ENCODE measurements around the gene POPDC2. TPM values are rescaled to one million over a fixed set of nuclear protein-coding genes. Genes with fewer than 3 reads are reported as not detected.

The POPDC2 gene
- total and polyA plus RNA-seq, 4 donors, result 9.5 to 17.5 (median 11.3) TPM

- no peak for ATAC-seq (ENCODE audit: low FRiP score)
Observed at GRCh38 chr3:119663885-119664284, 3.5 kb upstream of the POPDC2 start.

DNA sequence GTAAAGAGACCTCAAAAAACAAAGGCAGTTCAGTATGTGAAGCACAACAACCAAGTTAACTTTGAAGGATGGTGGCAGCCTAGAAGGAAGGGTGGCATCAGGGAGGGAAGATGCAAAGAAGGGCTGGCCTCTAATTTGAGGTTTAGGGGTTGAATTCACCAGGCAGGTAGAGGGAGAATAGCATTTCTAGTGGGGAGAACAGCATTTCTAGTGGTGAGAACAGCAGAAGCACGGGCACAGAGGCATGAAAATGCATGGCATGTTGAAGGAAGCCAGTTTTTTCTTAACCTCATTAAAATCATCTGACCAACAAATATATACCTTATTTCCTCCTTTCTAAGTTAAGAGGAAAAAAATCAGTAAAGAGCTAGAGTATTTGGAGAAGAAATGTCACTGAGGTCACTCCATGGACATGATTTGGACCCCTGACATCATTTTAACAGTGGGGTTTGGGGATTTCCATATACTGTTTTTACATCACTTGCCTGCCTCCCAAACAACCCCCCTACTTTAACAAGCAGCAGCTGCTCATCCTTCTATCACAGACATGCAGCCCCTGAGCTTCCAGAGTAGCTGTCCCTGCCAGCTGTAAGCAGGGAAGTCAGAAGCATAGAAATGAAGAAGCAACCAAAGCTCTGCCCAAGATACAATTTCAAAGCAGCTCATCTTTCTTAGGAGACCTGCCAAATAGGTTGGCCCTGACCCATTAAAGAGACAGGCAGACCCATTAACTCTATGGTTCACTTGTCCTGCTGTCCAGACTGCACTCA, 2.4 kb upstream of the POPDC2 start:
- peaks cover 3 to 5% of the 10 kb centered on the region in 2 donors for H3K4me1 ChIP-seq (ENCODE audit: control insufficient read depth in 1 of 2, insufficient read depth in 2 of 2, low read length in 2 of 2)

More at GRCh38 chr3:119663885-119664284, 3.5 kb upstream of the POPDC2 start:
- WGBS, 2 donors, result 84 to 86% methylated on average over 2 of the region's 2 CpGs
- Histone ChIP-seq H3K36me3 (ENCODE audit: control insufficient read depth in 1 of 2, insufficient read depth in 2 of 2, low read length in 1 of 2) (no peaks in the 10 kb centered on the region), H3K9me3 (ENCODE audit: control insufficient read depth, low read length) (no peaks in the 10 kb centered on the region), H3K4me3 (ENCODE audit: low read length in 2 of 2) (no peak overlapping the region), H3K27ac (ENCODE audit: low read depth in 1 of 2, low read length in 2 of 2) (no peak overlapping the region), H3K27me3 (ENCODE audit: control insufficient read depth in 1 of 2, insufficient read depth in 2 of 2, low read length in 1 of 2) (no peaks in the 10 kb centered on the region), H3K4me1 (ENCODE audit: control insufficient read depth in 1 of 2, insufficient read depth in 2 of 2, low read length in 2 of 2) (peaks cover 3 to 5% of the 10 kb centered on the region in 2 donors)
- DNase-seq, result no peak
- intact Hi-C loops (cut with DNase I), result no loop called here

DNA sequence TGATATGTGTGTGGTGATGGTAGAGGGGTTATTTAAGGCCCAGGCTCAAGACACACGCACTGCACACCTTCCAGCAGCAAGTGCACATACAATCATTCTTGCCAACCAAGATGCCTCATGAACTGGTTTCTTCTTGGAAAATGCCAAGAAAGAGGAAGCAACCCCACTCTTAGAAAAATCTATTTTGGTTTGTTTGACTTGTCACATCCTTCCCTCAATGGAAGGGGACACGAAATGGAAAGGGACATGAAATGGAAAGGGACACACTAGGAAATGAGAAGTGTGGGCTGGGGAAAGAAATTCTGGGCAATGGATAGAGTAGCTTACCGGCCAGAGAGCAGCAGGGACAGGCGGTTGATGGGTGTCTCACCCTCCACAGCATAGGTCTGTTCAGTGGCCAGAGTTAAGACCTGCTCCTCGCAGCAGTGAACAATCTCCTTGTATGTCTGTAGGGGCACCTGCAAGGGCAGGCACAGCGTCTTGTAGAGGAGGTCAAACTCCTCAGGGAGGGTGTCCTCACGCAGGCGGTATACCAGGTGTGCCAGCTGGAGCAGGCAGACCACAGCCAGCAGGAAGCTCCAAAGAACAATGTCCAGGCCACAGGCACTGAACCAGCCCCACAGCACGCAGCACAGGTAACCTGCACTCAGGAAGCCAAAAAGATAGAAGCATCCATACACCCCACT, 640 bp downstream of the POPDC2 start:
- 89% methylated on average over 9 of the region's 9 CpGs for WGBS, 2 donors
- peaks cover 3 to 5% of the 10 kb centered on the region in 2 donors for H3K4me1 ChIP-seq (ENCODE audit: control insufficient read depth in 1 of 2, insufficient read depth in 2 of 2, low read length in 2 of 2)
- no peak for DNase-seq
- H3K4me3 ChIP-seq (ENCODE audit: low read length in 2 of 2), result no peak overlapping the region
- intact Hi-C loops (cut with DNase I), result no loop called here
- ATAC-seq (ENCODE audit: low FRiP score), result no peak
- no peaks in the 10 kb centered on the region for H3K36me3 ChIP-seq (ENCODE audit: control insufficient read depth in 1 of 2, insufficient read depth in 2 of 2, low read length in 1 of 2)
- H3K9me3 ChIP-seq (ENCODE audit: control insufficient read depth, low read length), result no peaks in the 10 kb centered on the region
- H3K27me3 ChIP-seq (ENCODE audit: control insufficient read depth in 1 of 2, insufficient read depth in 2 of 2, low read length in 1 of 2), result no peaks in the 10 kb centered on the region
- peak overlapping the region in 1 of 2 donors; percentile 55 for H3K27ac ChIP-seq (ENCODE audit: low read depth in 1 of 2, low read length in 2 of 2)

More for the DNA sequence above, 2.4 kb upstream of the POPDC2 start:
- 33 to 47% methylated on average over 1 of the region's 1 CpG for WGBS, 2 donors
- H3K4me3 ChIP-seq (ENCODE audit: low read length in 2 of 2), result no peak overlapping the region
- DNase-seq (no peak), ATAC-seq (ENCODE audit: low FRiP score) (no peak)
- H3K9me3 ChIP-seq (ENCODE audit: control insufficient read depth, low read length), result no peaks in the 10 kb centered on the region
- H3K27me3 ChIP-seq (ENCODE audit: control insufficient read depth in 1 of 2, insufficient read depth in 2 of 2, low read length in 1 of 2), result no peaks in the 10 kb centered on the region
- peak overlapping the region in 1 of 2 donors; percentile 43 for H3K27ac ChIP-seq (ENCODE audit: low read depth in 1 of 2, low read length in 2 of 2)
- intact Hi-C loops (cut with DNase I), result no loop called here
- no peaks in the 10 kb centered on the region for H3K36me3 ChIP-seq (ENCODE audit: control insufficient read depth in 1 of 2, insufficient read depth in 2 of 2, low read length in 1 of 2)

- H3K4me1 ChIP-seq (ENCODE audit: control insufficient read depth in 1 of 2, insufficient read depth in 2 of 2, low read length in 2 of 2), result peaks cover 3 to 5% of the 10 kb centered on the region in 2 donors
- 91 to 97% methylated on average over 2 of the region's 2 CpGs for whole genome bisulfite sequencing, 2 donors
- ATAC-seq (ENCODE audit: low FRiP score), result no peak
- H3K27me3 ChIP-seq (ENCODE audit: control insufficient read depth in 1 of 2, insufficient read depth in 2 of 2, low read length in 1 of 2), result no peaks in the 10 kb centered on the region
- no peak overlapping the region for H3K4me3 ChIP-seq (ENCODE audit: low read length in 2 of 2)
- no peak overlapping the region for H3K27ac ChIP-seq (ENCODE audit: low read depth in 1 of 2, low read length in 2 of 2)
- intact Hi-C loops (cut with DNase I), result no loop called here
- H3K36me3 ChIP-seq (ENCODE audit: control insufficient read depth in 1 of 2, insufficient read depth in 2 of 2, low read length in 1 of 2), result no peaks in the 10 kb centered on the region
- no peaks in the 10 kb centered on the region for H3K9me3 ChIP-seq (ENCODE audit: control insufficient read depth, low read length)
- DNase-seq, result no peak
Observed at GRCh38 chr3:119658994-119659393, 1.4 kb downstream of the POPDC2 start.

- ATAC-seq (ENCODE audit: low FRiP score), result no peak
- no peaks in the 10 kb centered on the region for H3K36me3 ChIP-seq (ENCODE audit: control insufficient read depth in 1 of 2, insufficient read depth in 2 of 2, low read length in 1 of 2)
- H3K4me3 ChIP-seq (ENCODE audit: low read length in 2 of 2), result no peak overlapping the region
- WGBS, 2 donors, result 86 to 87% methylated on average over 4 of the region's 4 CpGs
- H3K4me1 ChIP-seq (ENCODE audit: control insufficient read depth in 1 of 2, insufficient read depth in 2 of 2, low read length in 2 of 2), result peaks cover 3 to 5% of the 10 kb centered on the region in 2 donors
- no peaks in the 10 kb centered on the region for H3K9me3 ChIP-seq (ENCODE audit: control insufficient read depth, low read length)
- no peak overlapping the region for H3K27ac ChIP-seq (ENCODE audit: low read depth in 1 of 2, low read length in 2 of 2)
- intact Hi-C loops (cut with DNase I), result no loop called here
- DNase-seq, result no peak
- no peaks in the 10 kb centered on the region for H3K27me3 ChIP-seq (ENCODE audit: control insufficient read depth in 1 of 2, insufficient read depth in 2 of 2, low read length in 1 of 2)
Observed at GRCh38 chr3:119657887-119658702, 2.3 kb downstream of the POPDC2 start.

GRCh38 chr3:119653876-119654275, 6.5 kb downstream of the POPDC2 start:
- no peaks in the 10 kb centered on the region for H3K4me1 ChIP-seq (ENCODE audit: control insufficient read depth in 1 of 2, insufficient read depth in 2 of 2, low read length in 2 of 2)

GRCh38 chr3:119652306-119653033, 7.9 kb downstream of the POPDC2 start:
- 82 to 87% methylated on average over 7 of the region's 7 CpGs for WGBS, 2 donors
- ATAC-seq (ENCODE audit: low FRiP score), result no peak
- no peaks in the 10 kb centered on the region for H3K36me3 ChIP-seq (ENCODE audit: control insufficient read depth in 1 of 2, insufficient read depth in 2 of 2, low read length in 1 of 2)
- H3K27me3 ChIP-seq (ENCODE audit: control insufficient read depth in 1 of 2, insufficient read depth in 2 of 2, low read length in 1 of 2), result no peaks in the 10 kb centered on the region
- intact Hi-C loops (cut with DNase I), result no loop called here
- H3K4me1 ChIP-seq (ENCODE audit: control insufficient read depth in 1 of 2, insufficient read depth in 2 of 2, low read length in 2 of 2), result peaks cover 2 to 4% of the 10 kb centered on the region in 2 donors
- no peaks in the 10 kb centered on the region for H3K9me3 ChIP-seq (ENCODE audit: control insufficient read depth, low read length)
- no peak overlapping the region for H3K27ac ChIP-seq (ENCODE audit: low read depth in 1 of 2, low read length in 2 of 2)
- H3K4me3 ChIP-seq (ENCODE audit: low read length in 2 of 2), result no peak overlapping the region
- DNase-seq, result no peak

More at GRCh38 chr3:119653876-119654275, 6.5 kb downstream of the POPDC2 start:
- ATAC-seq (ENCODE audit: low FRiP score), result no peak
- Histone ChIP-seq H3K27me3 (ENCODE audit: control insufficient read depth in 1 of 2, insufficient read depth in 2 of 2, low read length in 1 of 2) (no peaks in the 10 kb centered on the region), H3K36me3 (ENCODE audit: control insufficient read depth in 1 of 2, insufficient read depth in 2 of 2, low read length in 1 of 2) (no peaks in the 10 kb centered on the region), H3K4me3 (ENCODE audit: low read length in 2 of 2) (no peak overlapping the region), H3K27ac (ENCODE audit: low read depth in 1 of 2, low read length in 2 of 2) (no peak overlapping the region), H3K9me3 (ENCODE audit: control insufficient read depth, low read length) (no peaks in the 10 kb centered on the region)
- intact Hi-C loops (cut with DNase I), result no loop called here
- 45 to 47% methylated on average over 2 of the region's 2 CpGs for WGBS, 2 donors
- no peak for DNase-seq

DNA sequence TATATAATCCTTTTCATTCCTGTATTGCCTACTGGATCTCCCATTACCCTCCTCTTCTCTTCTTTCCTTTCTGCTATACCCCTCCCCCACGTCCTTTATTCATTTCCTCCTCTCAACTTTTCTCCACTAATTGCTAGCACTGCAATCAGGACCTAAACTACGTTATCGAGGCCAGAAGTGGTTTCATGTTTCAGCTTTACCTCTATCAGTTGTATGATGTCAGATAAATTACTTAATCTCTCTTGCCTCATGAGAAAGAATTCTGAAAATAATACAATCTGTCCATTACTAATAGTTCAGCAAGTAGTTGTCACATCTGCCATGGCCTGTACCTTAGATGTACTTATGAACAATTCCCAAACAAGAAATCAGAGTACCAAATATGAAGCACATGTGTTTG, 10.6 kb downstream of the POPDC2 start:
- Histone ChIP-seq H3K4me3 (ENCODE audit: low read length in 2 of 2) (no peak overlapping the region), H3K4me1 (ENCODE audit: control insufficient read depth in 1 of 2, insufficient read depth in 2 of 2, low read length in 2 of 2) (peaks cover 4 to 5% of the 10 kb centered on the region in 2 donors), H3K27me3 (ENCODE audit: control insufficient read depth in 1 of 2, insufficient read depth in 2 of 2, low read length in 1 of 2) (no peaks in the 10 kb centered on the region), H3K9me3 (ENCODE audit: control insufficient read depth, low read length) (no peaks in the 10 kb centered on the region), H3K36me3 (ENCODE audit: control insufficient read depth in 1 of 2, insufficient read depth in 2 of 2, low read length in 1 of 2) (no peaks in the 10 kb centered on the region), H3K27ac (ENCODE audit: low read depth in 1 of 2, low read length in 2 of 2) (no peak overlapping the region)
- DNase-seq, result no peak
- 74 to 79% methylated on average over 3 of the region's 3 CpGs for WGBS, 2 donors
- intact Hi-C loops (cut with DNase I), result no loop called here
- no peak for ATAC-seq (ENCODE audit: low FRiP score)

Data from aorta (tissue), 5 donors.